ENCODE data around the gene PARP6.
"Not testable (repeated sequence)": the region's sequence is repeated elsewhere in the genome, so short reads cannot be mapped to it uniquely, and the experiment has no call there.

PARP6 gene

DNA sequence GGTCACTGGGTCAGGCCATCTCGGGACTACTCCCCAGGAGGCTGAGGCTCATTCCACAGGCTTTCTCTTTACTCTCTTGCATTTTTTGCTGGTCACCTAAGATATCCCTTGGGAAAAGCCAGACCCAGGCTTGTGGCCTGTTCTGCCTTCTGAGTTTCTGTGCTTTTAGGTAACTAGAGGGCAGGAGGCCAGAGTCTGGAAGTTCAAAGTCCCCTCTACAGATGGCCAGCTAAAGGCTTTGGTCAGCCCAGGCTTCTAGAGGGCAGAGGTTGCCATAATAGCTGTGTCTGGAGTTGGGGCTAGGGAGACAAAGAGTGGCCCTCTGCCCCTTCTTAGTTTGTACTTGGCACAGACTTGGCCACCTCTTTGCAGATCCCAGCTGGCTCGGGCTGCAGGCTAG lies 8.4 kb upstream of the PARP6 start:
- Histone ChIP-seq H3K36me3 (ENCODE audit: low read length) (no peaks in the 10 kb centered on the region), H3K4me2 (ENCODE audit: low read depth, low read length, poor library complexity, severe bottlenecking) (no peak overlapping the region), H3K27ac (ENCODE audit: low read depth, low read length) (no peak overlapping the region), H3K27me3 (ENCODE audit: low read length) (no peaks in the 10 kb centered on the region), H3K79me2 (ENCODE audit: insufficient read depth, low read length) (no peaks in the 10 kb centered on the region), H3K4me3 (ENCODE audit: insufficient read depth, low read length, poor library complexity, severe bottlenecking) (no peak overlapping the region), H2AFZ (ENCODE audit: low read depth, low read length, severe bottlenecking) (no peak overlapping the region), H3F3A (ENCODE audit: insufficient read depth) (no peaks in the 10 kb centered on the region), H3K9me3 (ENCODE audit: insufficient read depth, low read length) (no peaks in the 10 kb centered on the region), H3K9me2 (replicated peaks; ENCODE audit: insufficient read depth, low read length) (no peaks in the 10 kb centered on the region), H3K9ac (ENCODE audit: low read length) (no peak overlapping the region), H4K20me1 (ENCODE audit: low read depth, low read length) (no peaks in the 10 kb centered on the region)
- TF ChIP-seq, protein P1, sequence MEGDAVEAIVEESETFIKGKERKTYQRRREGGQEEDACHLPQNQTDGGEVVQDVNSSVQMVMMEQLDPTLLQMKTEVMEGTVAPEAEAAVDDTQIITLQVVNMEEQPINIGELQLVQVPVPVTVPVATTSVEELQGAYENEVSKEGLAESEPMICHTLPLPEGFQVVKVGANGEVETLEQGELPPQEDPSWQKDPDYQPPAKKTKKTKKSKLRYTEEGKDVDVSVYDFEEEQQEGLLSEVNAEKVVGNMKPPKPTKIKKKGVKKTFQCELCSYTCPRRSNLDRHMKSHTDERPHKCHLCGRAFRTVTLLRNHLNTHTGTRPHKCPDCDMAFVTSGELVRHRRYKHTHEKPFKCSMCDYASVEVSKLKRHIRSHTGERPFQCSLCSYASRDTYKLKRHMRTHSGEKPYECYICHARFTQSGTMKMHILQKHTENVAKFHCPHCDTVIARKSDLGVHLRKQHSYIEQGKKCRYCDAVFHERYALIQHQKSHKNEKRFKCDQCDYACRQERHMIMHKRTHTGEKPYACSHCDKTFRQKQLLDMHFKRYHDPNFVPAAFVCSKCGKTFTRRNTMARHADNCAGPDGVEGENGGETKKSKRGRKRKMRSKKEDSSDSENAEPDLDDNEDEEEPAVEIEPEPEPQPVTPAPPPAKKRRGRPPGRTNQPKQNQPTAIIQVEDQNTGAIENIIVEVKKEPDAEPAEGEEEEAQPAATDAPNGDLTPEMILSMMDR (IDR thresholded peaks at IDR 0.05; ENCODE audit: insufficient read depth, low read length, poor library complexity, severe bottlenecking), result no peak
- TF ChIP-seq EZH2phosphoT487 (conservative IDR thresholded peaks at IDR 0.05; ENCODE audit: low read length), result no peak

DNA sequence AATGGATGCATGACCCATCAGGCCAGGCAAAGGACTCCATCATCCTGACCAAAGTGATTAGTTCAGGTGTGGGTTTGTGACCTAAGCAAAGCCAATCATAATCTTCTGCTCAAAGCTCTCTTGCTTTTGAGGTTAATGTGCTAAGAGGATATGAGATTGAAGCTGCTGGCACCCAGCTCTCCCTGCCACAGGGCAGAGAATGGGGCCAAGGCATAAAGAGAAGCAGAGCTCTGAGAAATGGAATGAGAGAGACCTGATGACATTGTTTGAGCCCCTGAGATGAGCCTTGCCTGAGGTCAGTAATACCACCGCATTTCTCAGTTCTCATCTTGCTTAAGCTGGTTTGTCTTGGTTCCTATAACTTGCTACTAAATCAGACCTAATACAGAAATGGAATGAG lies 6.4 kb upstream of the PARP6 start:
- Histone ChIP-seq H3K79me2 (ENCODE audit: insufficient read depth, low read length) (no peaks in the 10 kb centered on the region), H4K20me1 (ENCODE audit: low read depth, low read length) (no peaks in the 10 kb centered on the region), H3K27ac (ENCODE audit: low read depth, low read length) (no peak overlapping the region), H3K4me3 (ENCODE audit: insufficient read depth, low read length, poor library complexity, severe bottlenecking) (no peak overlapping the region), H3K9ac (ENCODE audit: low read length) (no peak overlapping the region), H3K27me3 (ENCODE audit: low read length) (no peaks in the 10 kb centered on the region), H3K4me2 (ENCODE audit: low read depth, low read length, poor library complexity, severe bottlenecking) (no peak overlapping the region), H3K36me3 (ENCODE audit: low read length) (no peaks in the 10 kb centered on the region), H3K9me3 (ENCODE audit: insufficient read depth, low read length) (no peaks in the 10 kb centered on the region), H2AFZ (ENCODE audit: low read depth, low read length, severe bottlenecking) (no peak overlapping the region), H3K9me2 (replicated peaks; ENCODE audit: insufficient read depth, low read length) (no peaks in the 10 kb centered on the region), H3F3A (ENCODE audit: insufficient read depth) (no peaks in the 10 kb centered on the region)
- TF ChIP-seq, protein P1 (IDR thresholded peaks at IDR 0.05; ENCODE audit: insufficient read depth, low read length, poor library complexity, severe bottlenecking), result no peak
- no peak for TF ChIP-seq EZH2phosphoT487 (conservative IDR thresholded peaks at IDR 0.05; ENCODE audit: low read length)

DNA sequence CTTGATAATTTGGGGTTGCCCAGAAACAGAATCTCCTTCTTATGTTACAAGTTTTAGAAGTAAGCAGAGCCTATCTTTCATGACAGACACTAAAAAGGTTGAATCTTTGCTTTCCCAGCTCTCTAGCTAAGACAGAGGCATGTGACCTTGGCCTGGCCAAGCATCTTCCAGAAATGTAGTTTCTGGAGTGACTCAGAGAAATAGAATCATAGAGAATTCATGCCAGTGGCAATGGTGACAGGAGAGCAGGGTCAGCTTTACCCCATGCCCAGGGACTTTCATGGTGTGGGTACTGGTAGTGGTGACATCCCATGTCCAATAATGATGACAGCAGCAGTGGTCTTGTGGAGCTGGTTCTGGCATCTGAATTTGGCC lies 4.0 kb upstream of the PARP6 start:
- H2AFZ ChIP-seq (ENCODE audit: low read depth, low read length, severe bottlenecking), result no peak overlapping the region
- no peaks in the 10 kb centered on the region for H3K79me2 ChIP-seq (ENCODE audit: insufficient read depth, low read length)
- no peak for TF ChIP-seq EZH2phosphoT487 (conservative IDR thresholded peaks at IDR 0.05; ENCODE audit: low read length)
- TF ChIP-seq, protein P1 (IDR thresholded peaks at IDR 0.05; ENCODE audit: insufficient read depth, low read length, poor library complexity, severe bottlenecking), result no peak
- no peak overlapping the region for H3K4me2 ChIP-seq (ENCODE audit: low read depth, low read length, poor library complexity, severe bottlenecking)
- H3K4me3 ChIP-seq (ENCODE audit: insufficient read depth, low read length, poor library complexity, severe bottlenecking), result no peak overlapping the region
- no peak overlapping the region for H3K27ac ChIP-seq (ENCODE audit: low read depth, low read length)
- H3K36me3 ChIP-seq (ENCODE audit: low read length), result no peaks in the 10 kb centered on the region
- no peaks in the 10 kb centered on the region for H4K20me1 ChIP-seq (ENCODE audit: low read depth, low read length)
- peaks cover 6% of the 10 kb centered on the region for H3F3A ChIP-seq (ENCODE audit: insufficient read depth)
- H3K9me2 ChIP-seq (replicated peaks; ENCODE audit: insufficient read depth, low read length), result no peaks in the 10 kb centered on the region
- no peaks in the 10 kb centered on the region for H3K27me3 ChIP-seq (ENCODE audit: low read length)
- no peaks in the 10 kb centered on the region for H3K9me3 ChIP-seq (ENCODE audit: insufficient read depth, low read length)
- no peak overlapping the region for H3K9ac ChIP-seq (ENCODE audit: low read length)

DNA sequence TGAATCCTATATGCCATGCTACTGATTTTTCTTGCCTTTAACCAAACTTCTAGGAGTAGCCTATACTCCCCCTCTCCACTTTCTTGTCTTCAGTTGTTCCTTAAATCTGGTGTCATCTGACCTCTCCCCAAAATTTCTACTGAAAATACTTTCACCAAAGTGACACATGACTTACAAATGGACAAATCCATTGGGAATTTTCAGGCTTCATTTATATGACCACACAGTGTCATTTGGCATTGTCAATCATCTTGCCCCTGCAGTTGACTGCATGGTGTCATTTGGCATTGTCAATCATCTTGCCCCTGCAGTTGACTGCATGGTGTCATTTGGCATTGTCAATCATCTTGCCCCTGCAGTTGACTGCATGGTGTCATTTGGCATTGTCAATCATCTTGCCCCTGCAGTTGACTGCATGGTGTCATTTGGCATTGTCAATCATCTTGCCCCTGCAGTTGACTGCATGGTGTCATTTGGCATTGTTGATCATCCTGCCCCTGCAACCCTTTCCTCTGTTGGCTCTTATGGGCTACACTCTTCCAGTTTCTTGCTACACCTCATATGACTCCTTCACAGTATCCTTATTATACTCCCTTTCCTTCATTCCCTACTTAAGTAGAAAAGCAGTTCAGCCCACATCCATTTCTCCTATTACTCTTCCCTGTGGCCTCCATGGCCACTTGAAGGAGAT lies 3.4 kb upstream of the PARP6 start:
- not testable (repeated sequence) for H3K27ac ChIP-seq (ENCODE audit: low read depth, low read length); H3K27me3 ChIP-seq (ENCODE audit: low read length); H3K9me3 ChIP-seq (ENCODE audit: insufficient read depth, low read length); H3K4me3 ChIP-seq (ENCODE audit: insufficient read depth, low read length, poor library complexity, severe bottlenecking); H3K9me2 ChIP-seq (replicated peaks; ENCODE audit: insufficient read depth, low read length); H4K20me1 ChIP-seq (ENCODE audit: low read depth, low read length); H3K4me2 ChIP-seq (ENCODE audit: low read depth, low read length, poor library complexity, severe bottlenecking); H2AFZ ChIP-seq (ENCODE audit: low read depth, low read length, severe bottlenecking); H3K9ac ChIP-seq (ENCODE audit: low read length); H3K36me3 ChIP-seq (ENCODE audit: low read length); H3K79me2 ChIP-seq (ENCODE audit: insufficient read depth, low read length)
- peaks cover 12% of the 10 kb centered on the region for H3F3A ChIP-seq (ENCODE audit: insufficient read depth)
